ENCODE data around the gene RFTN1.

GRCh38 chr3:16381426-16381825 is 132.1 kb downstream of the RFTN1 start:
- TF ChIP-seq POLR2A (IDR thresholded peaks at IDR 0.05) (no peak), CTCF (IDR thresholded peaks at IDR 0.05) (no peak)

Measured in testis (tissue), 2 donors.